Measurements from ENCODE around the gene CWC22.
"Not testable (repeated sequence)": the region's sequence is repeated elsewhere in the genome, so short reads cannot be mapped to it uniquely, and the experiment has no call there.

CWC22 gene

GRCh38 chr2:180002198-180002770 lies 4.8 kb downstream of the CWC22 start:
- DNase-seq: no peak

DNA sequence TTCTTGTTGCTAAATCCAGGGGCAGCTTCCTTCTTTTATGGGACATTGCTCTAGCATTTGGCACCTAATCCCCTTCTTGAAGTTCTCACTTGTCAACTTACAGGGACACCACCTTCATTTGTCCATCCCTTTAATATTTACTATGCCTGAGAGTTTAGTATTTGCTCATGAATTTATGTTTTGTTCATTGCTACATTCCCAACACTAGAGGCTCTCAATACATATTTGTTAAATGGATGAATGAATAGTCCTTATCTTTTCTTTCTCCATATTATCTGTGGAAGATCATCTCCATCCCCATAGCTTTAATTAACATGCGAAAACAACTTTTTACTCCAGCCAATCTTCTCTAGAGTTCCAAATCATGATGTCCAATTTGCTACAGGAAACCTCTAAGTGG lies 5.4 kb downstream of the CWC22 start:
- DNase-seq: no peak

- DNase-seq: no peak
These were observed 6.7 kb downstream of the CWC22 start for GRCh38 chr2:180000434-180000833.

GRCh38 chr2:179999000-179999399 lies 8.1 kb downstream of the CWC22 start:
- DNase-seq: no peak

DNA sequence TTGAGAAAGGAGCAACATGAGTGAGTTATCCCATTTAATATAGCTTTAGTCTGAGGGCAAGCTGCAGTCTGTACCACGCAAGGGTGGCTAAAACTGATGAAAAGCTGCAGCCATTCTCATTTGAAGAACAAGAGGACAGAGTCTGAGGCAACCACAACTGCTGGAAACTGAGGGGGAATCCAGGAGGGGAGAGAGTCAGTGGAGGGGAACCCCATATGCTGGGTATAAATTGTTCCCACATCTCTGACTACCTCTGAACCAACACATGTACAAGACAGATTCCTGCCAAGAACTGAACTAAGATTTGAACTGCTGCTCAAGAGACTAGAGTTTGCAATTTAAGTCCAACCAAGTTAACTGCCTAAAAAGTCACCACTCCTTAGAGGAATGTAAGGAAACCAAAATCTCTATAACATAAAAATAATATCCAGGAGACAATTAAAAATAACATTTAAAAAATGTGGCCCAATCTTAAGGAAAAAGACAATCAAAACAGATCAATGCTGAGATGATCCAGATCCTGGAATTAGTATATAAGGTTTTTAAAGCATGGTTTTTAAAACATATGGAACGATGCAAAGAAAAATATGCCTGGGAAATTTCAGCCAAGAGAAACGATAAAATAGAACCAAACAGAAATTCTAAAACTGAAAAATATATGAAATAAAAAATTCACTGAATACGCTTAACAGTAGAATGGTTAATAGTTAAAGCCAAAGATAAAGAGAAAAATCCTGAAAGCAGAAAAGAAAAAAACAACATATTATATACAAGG lies 11.2 kb downstream of the CWC22 start:
- no peak for DNase-seq

GRCh38 chr2:179991344-179991743 lies 15.8 kb downstream of the CWC22 start:
- no peak for DNase-seq

- no peak for DNase-seq
These were observed 16.3 kb downstream of the CWC22 start for GRCh38 chr2:179990676-179991317.

- no peak for DNase-seq
These were observed 19.2 kb downstream of the CWC22 start for GRCh38 chr2:179987916-179988315.

- no peak for DNase-seq
These were observed 21.8 kb downstream of the CWC22 start for GRCh38 chr2:179985163-179985820.

- no peak for DNase-seq
These were observed 23.7 kb downstream of the CWC22 start for GRCh38 chr2:179983250-179983932.

DNA sequence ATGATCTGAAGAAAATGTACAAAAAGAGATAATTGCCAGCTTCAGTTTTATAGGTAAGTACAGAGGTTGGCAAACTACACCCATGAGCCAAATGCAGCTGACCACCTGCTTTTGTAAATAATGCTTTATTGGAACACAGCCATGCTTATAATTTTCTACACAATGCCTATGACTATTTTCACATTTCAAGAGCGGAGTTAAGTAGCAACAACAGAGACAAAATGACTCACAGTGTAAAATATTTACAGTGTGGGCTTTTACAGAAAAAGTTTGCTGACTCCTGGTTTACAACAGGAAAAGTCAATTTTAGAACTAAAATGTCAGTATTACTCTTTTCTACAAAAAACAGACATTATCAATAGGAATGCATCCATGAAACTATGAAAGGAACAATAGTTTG lies 26.0 kb downstream of the CWC22 start:
- DNase-seq: no peak

GRCh38 chr2:179974761-179975160 lies 32.3 kb downstream of the CWC22 start:
- no peak for DNase-seq

DNA sequence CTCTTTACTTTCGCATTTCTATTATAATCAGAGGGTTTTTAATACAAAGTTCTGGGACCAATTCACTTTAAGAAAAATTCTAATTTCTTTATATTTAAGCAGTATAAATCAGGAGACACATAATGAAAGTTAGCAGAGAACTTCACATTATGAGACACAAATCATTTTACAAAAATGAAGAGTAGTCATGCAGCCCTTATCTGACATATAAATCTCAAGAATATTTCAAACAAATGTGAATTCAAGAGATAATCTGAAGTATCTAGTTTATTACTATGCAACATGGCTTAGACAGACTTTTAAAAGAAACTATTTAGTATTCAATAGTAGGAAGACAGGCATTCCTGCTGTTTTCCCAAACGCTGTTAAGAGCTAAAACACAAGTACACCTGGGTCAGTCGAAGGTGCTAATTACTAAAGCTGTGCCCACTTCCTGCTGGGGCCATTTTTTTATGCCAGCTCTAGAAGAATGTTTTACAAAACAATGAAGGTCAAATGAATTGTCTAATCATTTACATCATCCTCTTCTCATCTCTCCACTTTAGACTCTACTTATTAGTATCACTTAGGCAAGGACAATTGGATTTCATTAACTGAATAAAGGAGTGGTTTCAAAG lies 40.2 kb downstream of the CWC22 start:
- DNase-seq: no peak

DNA sequence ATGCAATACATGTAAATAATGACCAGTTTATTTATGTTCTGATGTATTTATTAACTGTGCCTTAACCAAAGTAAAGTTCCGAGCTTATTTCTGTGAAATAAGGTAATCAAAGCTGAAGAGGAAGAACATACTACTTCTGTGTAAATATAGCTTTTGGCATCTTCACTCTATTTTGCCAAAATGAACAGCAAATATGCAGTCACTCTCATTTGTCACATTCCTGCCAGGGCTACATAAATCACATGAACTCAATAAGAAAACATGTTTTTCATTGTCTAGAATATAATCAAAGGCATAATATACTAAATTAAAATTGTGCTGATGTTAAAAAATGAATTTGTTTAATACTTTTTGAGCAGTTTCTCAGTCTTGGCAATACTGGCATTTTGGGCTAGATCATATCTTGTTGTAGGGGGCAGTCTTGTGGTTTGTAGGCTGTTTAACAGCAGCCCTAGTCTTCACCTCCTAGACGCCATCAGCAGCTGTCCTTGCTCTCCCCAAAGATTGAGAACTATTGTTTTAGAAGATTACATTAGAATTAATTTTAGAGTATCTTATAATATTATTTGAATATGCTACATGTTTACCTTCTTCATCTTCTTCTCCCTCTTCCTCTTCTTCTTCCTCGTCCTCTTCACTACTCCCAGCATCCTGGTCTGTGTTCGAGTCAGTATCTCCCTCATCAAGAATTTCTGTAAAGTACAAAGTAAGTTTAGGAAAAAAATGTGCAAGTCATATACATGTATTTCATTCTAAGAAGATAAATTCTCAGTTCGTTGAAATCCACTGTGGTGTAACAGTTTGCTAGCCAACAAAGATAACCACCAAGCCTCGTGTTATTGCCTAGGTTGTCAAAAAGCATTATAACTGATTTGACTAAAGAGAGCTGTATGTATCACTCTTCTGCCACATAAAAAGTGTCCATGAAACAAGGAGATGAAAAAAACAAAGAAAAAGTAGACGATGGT lies 41.5 kb downstream of the CWC22 start:
- no peak for DNase-seq

DNA sequence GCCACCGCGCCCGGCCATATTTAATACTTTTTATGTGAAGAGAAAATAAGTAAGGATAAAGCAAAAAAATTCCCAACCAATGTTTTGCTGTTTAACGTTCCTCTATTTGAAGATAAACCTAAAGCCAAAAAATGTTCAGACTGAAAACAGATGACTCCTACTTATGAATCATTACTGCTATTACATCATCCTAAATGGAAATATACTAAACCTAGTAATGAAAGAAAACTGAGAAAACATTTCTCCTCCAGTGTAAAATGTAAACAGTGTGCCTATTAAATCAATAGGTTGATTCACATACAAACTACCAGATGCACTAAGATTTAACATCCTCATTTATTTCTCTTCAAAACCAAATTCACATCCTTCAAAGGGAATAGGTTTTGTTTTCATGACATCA lies 43.5 kb downstream of the CWC22 start:
- DNase-seq: no peak

DNA sequence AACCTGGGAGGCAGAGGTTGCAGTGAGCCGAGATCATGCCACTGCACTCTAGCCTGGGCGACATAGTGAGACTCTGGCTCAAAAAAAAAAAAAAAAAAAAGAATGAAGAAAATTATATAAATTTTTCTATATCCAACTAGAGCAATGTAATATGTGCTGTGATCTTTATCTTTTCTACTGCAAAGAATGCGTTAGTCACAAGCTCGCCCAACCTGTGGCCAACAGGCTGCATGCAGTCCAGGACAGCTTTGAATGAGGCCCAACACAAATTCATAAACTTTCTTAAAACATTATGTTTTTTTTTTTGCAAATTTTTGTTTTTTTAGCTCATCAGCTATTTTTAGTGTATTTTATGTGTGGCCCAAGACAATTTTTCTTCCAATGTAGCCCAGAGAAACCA lies 48.8 kb downstream of the CWC22 start:
- DNase-seq: not testable (repeated sequence)

- DNase-seq: no peak
These were observed 53.1 kb downstream of the CWC22 start for GRCh38 chr2:179954026-179954425.

DNA sequence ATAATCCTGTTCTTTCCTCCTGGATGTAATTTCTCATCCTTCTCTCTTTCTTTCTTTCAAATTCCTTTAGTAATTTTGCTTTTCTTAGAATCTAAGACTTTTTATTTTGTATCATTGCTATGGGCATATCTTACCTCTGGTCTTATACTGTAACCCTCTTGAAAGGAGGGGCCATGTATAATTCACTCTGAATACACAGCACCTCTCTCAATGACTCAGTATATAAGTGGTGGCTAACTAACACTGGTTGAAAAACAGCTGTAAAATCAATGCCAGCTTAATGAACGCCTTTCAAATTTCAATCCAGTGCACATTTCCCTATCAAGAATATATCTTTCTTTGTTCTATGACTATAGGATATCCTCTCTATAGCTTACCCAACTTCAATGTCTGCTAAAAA lies 53.7 kb downstream of the CWC22 start:
- no peak for DNase-seq

- DNase-seq: no peak
These were observed 54.4 kb downstream of the CWC22 start for GRCh38 chr2:179952658-179953057.

DNA sequence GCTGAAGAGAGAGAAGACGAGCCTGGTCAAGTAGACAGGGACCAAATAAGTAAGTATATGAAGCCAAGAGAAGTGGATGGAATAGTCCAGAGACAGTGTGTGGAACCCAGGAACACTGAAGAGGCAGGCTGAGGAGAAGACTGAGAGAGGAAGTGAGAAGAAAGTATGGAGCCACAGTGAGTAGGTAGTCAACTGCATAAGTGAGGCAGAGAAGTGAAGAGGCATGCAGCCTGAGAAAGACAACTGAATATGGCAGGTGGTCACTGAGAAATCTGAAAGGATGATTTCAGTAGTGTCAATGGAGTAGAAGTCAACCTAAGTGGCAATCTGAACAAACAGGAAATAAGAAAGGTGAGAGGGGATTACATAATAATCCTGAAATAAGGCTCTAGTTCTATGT lies 55.4 kb downstream of the CWC22 start:
- no peak for DNase-seq

- no peak for DNase-seq
These were observed 56.7 kb downstream of the CWC22 start for GRCh38 chr2:179950391-179950790.

DNA sequence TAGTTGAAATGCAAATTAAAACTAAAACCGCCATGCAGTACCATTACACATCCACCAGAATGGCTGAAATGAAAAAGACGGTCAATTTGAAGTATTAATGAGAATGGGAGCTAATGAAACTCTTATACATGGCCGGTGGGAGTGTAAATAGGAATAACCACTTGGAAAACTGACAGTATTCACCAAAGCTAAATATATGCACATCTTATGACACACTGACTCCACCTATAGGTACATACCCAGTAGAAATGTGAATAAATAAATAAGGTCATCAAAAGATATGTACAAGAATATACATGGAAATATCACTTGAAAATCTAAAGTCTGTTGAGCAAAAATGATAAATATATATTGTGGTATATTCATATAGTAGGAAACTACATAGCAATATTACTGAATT lies 57.7 kb downstream of the CWC22 start:
- DNase-seq: no peak
